PC-9 (cell line): ENCODE data around the gene UVRAG. TPM values are rescaled to one million over a fixed set of nuclear protein-coding genes. Genes with fewer than 3 reads are reported as not detected.
"Not testable (repeated sequence)": the region's sequence is repeated elsewhere in the genome, so short reads cannot be mapped to it uniquely, and the experiment has no call there.

Experiments
- BruUV-seq: library from RNA; stranded (reverse); fragments of 400-500 nt; replicated peaks from 2 replicates; lab custom pipeline; 2021; lab: Mats Ljungman, UMichigan
- CTCF ChIA-PET: fragments of 300-600 bp; sonication (Branson Sonifier 250); formaldehyde crosslinking; loops from one replicate; lab custom pipeline; 2022; ENCODE audit warnings: antibody characterized with exemption; lab: Charles Lee
- POLR2A ChIA-PET: fragments of 300-600 bp; sonication (Branson Sonifier 250); formaldehyde crosslinking; loops from one replicate; lab custom pipeline; 2022; ENCODE audit warnings: antibody characterized with exemption; ENCODE audit not compliant: unreplicated experiment; lab: Charles Lee
- DNase-seq, 2 experiments: peaks; one replicate each; pipeline versions ENCODE4 v3.0.0 to v3.0.0-alpha.2; 2015 to 2022; ENCODE audit warnings: mixed read lengths in 1 of 2
- H2AFZ ChIP-seq: fragments of 200-600 bp; sonication (generic); 2 replicates; pipeline ENCODE4 v1.8.1; 2017; ENCODE audit warnings: antibody characterized with exemption
- H3F3A ChIP-seq: fragments of 200-600 bp; sonication (generic); 2 replicates; pipeline ENCODE4 v1.8.1; 2017; ENCODE audit warnings: antibody characterized with exemption, mild to moderate bottlenecking, low read depth; ENCODE audit not compliant: insufficient read depth
- H3K27ac ChIP-seq: fragments of 200-600 bp; sonication (generic); 2 replicates; pipeline ENCODE4 v1.6.1; 2016; ENCODE audit warnings: mixed run types
- H3K27me3 ChIP-seq: fragments of 200-600 bp; sonication (generic); 2 replicates; pipeline ENCODE4 v1.6.1; 2016; ENCODE audit warnings: low read depth, mixed run types; ENCODE audit not compliant: insufficient read depth
- H3K36me3 ChIP-seq: fragments of 200-600 bp; sonication (generic); 2 replicates; pipeline ENCODE4 v1.6.1; 2016; ENCODE audit warnings: low read depth, mixed run types
- H3K4me1 ChIP-seq: fragments of 200-600 bp; sonication (generic); replicated peaks from 2 replicates; pipeline ENCODE4 v1.6.1; 2016; ENCODE audit warnings: mixed run types; ENCODE audit not compliant: insufficient read depth
- H3K4me2 ChIP-seq: fragments of 200-600 bp; sonication (generic); 2 replicates; pipeline ENCODE4 v1.6.1; 2017; ENCODE audit warnings: mixed run types
- H3K4me3 ChIP-seq: fragments of 200-600 bp; sonication (generic); 2 replicates; pipeline ENCODE4 v1.6.1; 2016; ENCODE audit warnings: mixed run types
- H3K79me2 ChIP-seq: fragments of 200-600 bp; sonication (generic); 2 replicates; pipeline ENCODE4 v1.6.1; 2017; ENCODE audit warnings: low read depth, mixed run types
- H3K9me2 ChIP-seq: fragments of 200-600 bp; sonication (generic); 2 replicates; pipeline ENCODE4 v1.8.1; 2017; ENCODE audit warnings: mild to moderate bottlenecking; ENCODE audit not compliant: insufficient read depth
- H3K9me3 ChIP-seq: fragments of 200-600 bp; sonication (generic); 2 replicates; pipeline ENCODE4 v1.8.1; 2016; ENCODE audit warnings: low read depth; ENCODE audit not compliant: insufficient read depth
- H4K20me1 ChIP-seq: fragments of 200-600 bp; sonication (generic); 2 replicates; pipeline ENCODE4 v1.8.1; 2017; ENCODE audit not compliant: insufficient read depth
- CTCF ChIP-seq: fragments of 200-600 bp; sonication (generic); conservative IDR thresholded peaks from 2 replicates; pipeline ENCODE4 v1.6.1; 2017; ENCODE audit warnings: mixed run types, antibody characterized with exemption, mild to moderate bottlenecking, moderate library complexity
- EZH2 ChIP-seq: fragments of 200-600 bp; sonication (generic); IDR thresholded peaks from 2 replicates; pipeline ENCODE4 v1.8.0; 2017; ENCODE audit warnings: antibody characterized with exemption, low read depth
- intact Hi-C: fragments of 100-400 bp; cut with micrococcal nuclease; formaldehyde crosslinking; loops from one replicate; pipeline ENCODE4 v1.10.0; 2022; ENCODE audit not compliant: unreplicated experiment
- total RNA-seq: library from RNA; stranded (reverse); gene quantifications from 2 replicates; pipeline ENCODE4 v1.2.3, GENCODE V29; 2021

Gene UVRAG
- total RNA-seq, 1 experiment from 2014 or later = 20.4 TPM

DNA sequence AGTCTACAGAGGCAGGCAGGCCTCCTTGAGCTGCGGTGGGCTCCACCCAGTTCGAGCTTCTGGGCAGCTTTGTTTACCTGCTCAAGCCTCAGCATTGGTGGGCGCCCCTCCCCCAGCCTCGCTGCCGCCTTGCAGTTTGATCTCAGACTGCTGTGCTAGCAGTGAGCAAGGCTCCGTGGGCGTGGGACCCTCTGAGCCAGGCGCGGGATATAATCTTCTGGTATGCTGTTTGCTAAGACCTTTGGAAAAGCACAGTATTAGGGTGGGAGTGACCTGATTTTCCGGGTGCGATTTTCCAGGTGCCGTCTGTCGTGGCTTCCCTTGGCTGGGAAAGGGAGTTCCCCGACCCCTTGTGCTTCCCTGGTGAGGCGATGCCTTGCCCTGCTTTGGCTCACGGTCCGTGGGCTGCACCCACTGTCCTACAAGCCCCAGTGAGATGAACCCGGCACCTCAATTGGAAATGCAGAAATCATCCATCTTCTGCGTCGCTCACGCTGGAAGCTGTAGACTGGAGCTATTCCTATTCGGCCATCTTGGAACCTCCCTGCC is 164.5 kb downstream of the UVRAG start:
- H3F3A ChIP-seq, DNase-seq, H3K9me2 ChIP-seq, H3K27ac ChIP-seq, H2AFZ ChIP-seq, H3K79me2 ChIP-seq, H3K4me1 ChIP-seq, H4K20me1 ChIP-seq, CTCF ChIA-PET, BruUV-seq, H3K36me3 ChIP-seq, H3K9me3 ChIP-seq, H3K4me3 ChIP-seq, H3K4me2 ChIP-seq, H3K27me3 ChIP-seq, intact Hi-C loops: not testable (repeated sequence)
- POLR2A ChIA-PET = interaction anchor here (0.6 kb wide), 1 partner anchor 12 kb away, joined by 4 read pairs; no protein-coding TSS in a partner anchor

GRCh38 chr11:75980031-75980430 is 165.0 kb downstream of the UVRAG start:
- no peak overlapping the region for H3K4me2 ChIP-seq
- CTCF ChIA-PET = no interaction called here
- intact Hi-C loops = no loop called here

GRCh38 chr11:75981546-75981945 is 166.5 kb downstream of the UVRAG start:
- no peak for TF ChIP-seq EZH2
- TF ChIP-seq CTCF = no peak
- intact Hi-C loops = no loop called here
- DNase-seq = no peak
- Histone ChIP-seq H3K27ac (no peak overlapping the region), H3K4me1 (no peaks in the 10 kb centered on the region), H3K4me2 (no peak overlapping the region), H3F3A (0 out of 2 replicates have a peak, but pooled peaks cover under 1% of the 10 kb centered on the region), H3K9me2 (no peaks in the 10 kb centered on the region), H3K27me3 (no peaks in the 10 kb centered on the region), H3K79me2 (no peaks in the 10 kb centered on the region), H3K36me3 (peaks cover 8% of the 10 kb centered on the region; the same call in 1 of the 2 replicates), H3K9me3 (no peaks in the 10 kb centered on the region), H3K4me3 (no peak overlapping the region), H4K20me1 (no peaks in the 10 kb centered on the region), H2AFZ (no peak overlapping the region)
- CTCF ChIA-PET = no interaction called here
- POLR2A ChIA-PET = no interaction called here
- BruUV-seq = no TSS peak

More at GRCh38 chr11:75980031-75980430, 165.0 kb downstream of the UVRAG start:
- POLR2A ChIA-PET = interaction anchor here (0.6 kb wide), 1 partner anchor 13 kb away, joined by 4 read pairs; no protein-coding TSS in a partner anchor
- Histone ChIP-seq H3F3A (no peaks in the 10 kb centered on the region), H3K79me2 (no peaks in the 10 kb centered on the region), H3K4me3 (no peak overlapping the region), H3K9me2 (no peaks in the 10 kb centered on the region), H3K27me3 (no peaks in the 10 kb centered on the region), H3K27ac (no peak overlapping the region), H3K36me3 (peaks cover 8% of the 10 kb centered on the region; the same call in 1 of the 2 replicates), H2AFZ (no peak overlapping the region), H3K4me1 (no peaks in the 10 kb centered on the region), H4K20me1 (no peaks in the 10 kb centered on the region), H3K9me3 (no peaks in the 10 kb centered on the region)
- BruUV-seq = no TSS peak
- no peak for TF ChIP-seq EZH2
- no peak for TF ChIP-seq CTCF
- DNase-seq = no peak

GRCh38 chr11:75982309-75982708 is 167.3 kb downstream of the UVRAG start:
- H3K36me3 ChIP-seq = peaks cover 8% of the 10 kb centered on the region; the same call in 1 of the 2 replicates
- H2AFZ ChIP-seq = no peak overlapping the region
- no peak for TF ChIP-seq EZH2
- no peak for TF ChIP-seq CTCF
- H3K9me3 ChIP-seq = no peaks in the 10 kb centered on the region
- no peak for DNase-seq
- H3F3A ChIP-seq = 0 out of 2 replicates have a peak, but pooled peaks cover 3% of the 10 kb centered on the region
- POLR2A ChIA-PET = no interaction called here
- no peak overlapping the region for H3K4me2 ChIP-seq
- no peaks in the 10 kb centered on the region for H3K4me1 ChIP-seq
- no peak overlapping the region for H3K4me3 ChIP-seq
- intact Hi-C loops = no loop called here
- no peak overlapping the region for H3K27ac ChIP-seq
- no peaks in the 10 kb centered on the region for H3K27me3 ChIP-seq
- no peaks in the 10 kb centered on the region for H4K20me1 ChIP-seq
- BruUV-seq = no TSS peak
- no peaks in the 10 kb centered on the region for H3K9me2 ChIP-seq
- H3K79me2 ChIP-seq = no peaks in the 10 kb centered on the region
- CTCF ChIA-PET = no interaction called here
